GM12801 (cell line): Measurements from ENCODE around the gene HIPK2.

Experiments used
- TF ChIP-seq, protein P1 (sequence below): IDR thresholded peaks from one replicate; pipeline ENCODE4 v1.5.1; 2011; ENCODE audit warnings: control low read depth; ENCODE audit not compliant: insufficient read length; ENCODE audit errors: extremely low read depth

The HIPK2 gene

DNA sequence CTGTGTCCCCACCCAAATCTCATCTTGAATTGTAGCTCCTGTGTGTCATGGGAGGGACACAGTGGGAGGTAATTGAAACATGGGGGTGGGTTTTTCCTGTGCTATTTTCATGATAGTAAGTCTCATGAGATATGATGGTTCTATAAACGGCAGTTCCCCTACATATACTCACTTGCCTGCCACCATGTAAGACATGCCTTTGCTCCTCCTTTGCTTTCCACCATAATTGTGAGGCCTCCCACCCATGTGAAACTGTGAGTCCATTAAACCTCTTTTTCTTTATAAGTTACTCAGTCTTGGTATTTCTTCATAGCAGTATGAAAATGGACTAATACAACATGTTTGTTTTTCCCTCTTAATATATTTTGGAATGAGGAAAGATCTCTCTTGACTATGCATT, 26.8 kb upstream of the HIPK2 start:
- TF ChIP-seq, protein P1, sequence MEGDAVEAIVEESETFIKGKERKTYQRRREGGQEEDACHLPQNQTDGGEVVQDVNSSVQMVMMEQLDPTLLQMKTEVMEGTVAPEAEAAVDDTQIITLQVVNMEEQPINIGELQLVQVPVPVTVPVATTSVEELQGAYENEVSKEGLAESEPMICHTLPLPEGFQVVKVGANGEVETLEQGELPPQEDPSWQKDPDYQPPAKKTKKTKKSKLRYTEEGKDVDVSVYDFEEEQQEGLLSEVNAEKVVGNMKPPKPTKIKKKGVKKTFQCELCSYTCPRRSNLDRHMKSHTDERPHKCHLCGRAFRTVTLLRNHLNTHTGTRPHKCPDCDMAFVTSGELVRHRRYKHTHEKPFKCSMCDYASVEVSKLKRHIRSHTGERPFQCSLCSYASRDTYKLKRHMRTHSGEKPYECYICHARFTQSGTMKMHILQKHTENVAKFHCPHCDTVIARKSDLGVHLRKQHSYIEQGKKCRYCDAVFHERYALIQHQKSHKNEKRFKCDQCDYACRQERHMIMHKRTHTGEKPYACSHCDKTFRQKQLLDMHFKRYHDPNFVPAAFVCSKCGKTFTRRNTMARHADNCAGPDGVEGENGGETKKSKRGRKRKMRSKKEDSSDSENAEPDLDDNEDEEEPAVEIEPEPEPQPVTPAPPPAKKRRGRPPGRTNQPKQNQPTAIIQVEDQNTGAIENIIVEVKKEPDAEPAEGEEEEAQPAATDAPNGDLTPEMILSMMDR: no peak

DNA sequence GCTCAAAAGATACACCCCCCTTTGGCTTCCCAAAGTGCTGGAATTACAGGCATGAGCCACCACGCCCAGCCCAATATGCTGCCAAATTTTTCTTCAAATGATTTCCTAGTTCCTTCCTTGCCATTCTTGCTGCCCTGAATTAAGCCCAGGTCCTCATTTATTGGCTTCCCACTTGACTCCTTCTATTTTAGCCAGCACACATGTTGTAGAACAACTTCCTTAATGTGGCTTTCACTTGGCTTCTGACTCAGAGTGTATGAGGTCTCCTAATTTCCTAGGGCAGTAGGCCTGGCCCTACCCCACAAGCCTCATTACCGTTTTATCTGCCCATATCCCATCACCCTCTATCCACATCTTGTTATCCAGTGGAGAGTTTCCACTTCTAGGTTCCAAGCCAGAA, 21.8 kb upstream of the HIPK2 start:
- TF ChIP-seq, protein P1: no peak

DNA sequence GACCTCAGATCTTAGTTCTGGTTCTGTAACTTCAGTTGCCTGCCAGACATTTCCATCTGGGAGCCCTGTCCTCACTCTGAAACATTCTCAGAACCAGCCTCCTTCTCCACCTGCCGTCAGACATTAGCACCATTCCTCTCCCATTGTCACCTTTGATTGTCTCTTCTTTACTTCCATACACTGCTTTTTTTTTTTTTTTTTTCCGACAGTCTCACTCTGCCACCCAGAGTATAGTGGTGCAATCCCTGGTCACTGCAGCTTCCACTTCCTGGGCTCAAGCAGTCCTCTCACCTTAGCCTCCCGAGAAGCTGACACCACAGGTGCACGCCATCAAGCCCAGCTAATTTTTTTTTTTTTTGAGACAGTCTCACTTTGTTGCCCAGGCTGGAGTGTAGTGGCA, 21.1 kb upstream of the HIPK2 start:
- TF ChIP-seq, protein P1: no peak

DNA sequence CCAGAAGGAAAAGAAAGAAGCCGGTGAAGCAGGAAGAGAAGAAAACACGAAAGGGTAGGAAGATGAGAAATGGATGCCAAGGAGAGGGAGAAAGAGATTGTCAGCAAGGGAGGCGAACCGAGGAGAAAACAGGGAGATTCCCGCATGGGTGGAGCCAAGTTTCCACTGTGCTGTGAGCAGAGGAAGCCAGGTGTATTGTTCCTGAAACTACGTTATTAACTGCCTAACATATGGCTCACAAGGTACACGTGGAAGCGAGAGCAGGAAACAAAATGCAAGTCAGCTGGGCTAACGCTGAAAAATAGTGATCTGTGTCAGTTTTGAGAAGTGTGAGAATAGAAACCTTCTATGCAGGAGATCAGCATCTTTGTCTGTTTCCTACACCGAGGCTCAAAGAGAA, 20.4 kb upstream of the HIPK2 start:
- TF ChIP-seq, protein P1: no peak

DNA sequence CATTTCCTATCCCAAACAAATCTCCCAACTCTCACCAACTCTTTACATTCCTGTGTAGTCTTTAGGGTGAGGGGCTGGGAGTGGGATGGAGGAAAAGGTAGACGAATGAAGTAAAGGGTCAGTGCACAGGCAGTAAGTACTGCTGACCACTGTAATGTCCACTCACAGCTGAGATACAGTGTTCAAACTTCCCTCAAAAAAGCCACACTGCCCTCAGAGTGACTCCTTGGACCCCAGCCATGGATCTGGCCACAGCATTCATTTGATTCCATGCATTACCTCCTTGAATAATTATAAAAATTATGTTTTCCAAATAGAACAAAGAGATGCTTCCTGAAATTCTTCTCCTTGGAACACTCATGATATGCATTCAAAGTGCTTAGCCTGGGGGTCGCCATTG, 19.8 kb upstream of the HIPK2 start:
- TF ChIP-seq, protein P1: no peak

DNA sequence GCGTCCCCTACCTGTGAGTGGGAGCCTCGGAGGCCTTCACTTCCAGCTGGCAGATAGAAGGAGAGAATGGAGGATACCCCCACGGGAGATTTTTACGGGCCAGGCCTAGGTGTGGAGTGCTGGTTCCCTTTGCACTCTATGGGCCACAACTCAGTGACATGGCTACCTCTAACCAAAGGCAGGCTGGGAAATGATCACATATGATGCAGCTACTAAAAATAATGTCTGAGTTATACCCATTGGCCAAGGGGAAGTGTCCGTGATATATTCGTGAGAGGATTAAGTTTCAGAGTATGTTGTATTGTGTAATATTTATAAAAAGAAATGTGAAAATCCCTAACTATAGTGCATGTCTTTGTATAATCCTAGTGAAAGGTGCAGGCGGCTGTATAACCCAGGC, 13.5 kb upstream of the HIPK2 start:
- TF ChIP-seq, protein P1: no peak

DNA sequence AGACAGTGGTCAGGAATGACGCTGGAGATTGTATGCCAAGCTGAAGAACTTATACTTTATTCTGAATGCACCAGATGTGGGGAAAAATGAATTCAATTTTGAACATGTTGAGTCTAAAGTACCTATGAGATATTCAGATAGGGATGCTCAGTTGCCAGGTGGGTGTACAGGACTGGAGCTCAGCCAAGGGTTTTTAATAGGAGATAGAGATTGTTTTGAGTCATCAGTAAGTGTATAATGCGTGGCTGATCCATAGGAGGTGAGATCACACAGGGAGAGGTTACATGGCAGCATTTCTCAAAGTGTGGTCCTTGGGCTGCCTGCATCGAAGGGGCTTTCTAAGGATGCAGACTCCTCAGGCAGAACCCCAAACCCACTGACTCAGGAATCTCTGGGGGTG, 6.8 kb upstream of the HIPK2 start:
- TF ChIP-seq, protein P1: no peak
